SKM-1 treated with dmso at 0.1 percent for 144 hours (cell line): ENCODE results near the gene SMAD2.
"Not testable (repeated sequence)": the region's sequence is repeated elsewhere in the genome, so short reads cannot be mapped to it uniquely, and the experiment has no call there.

Experiments used
- DNase-seq: peaks from one replicate; lab custom pipeline; 2025; ENCODE audit not compliant: unreplicated experiment; lab: John Stamatoyannopoulos, UW

Gene SMAD2

DNA sequence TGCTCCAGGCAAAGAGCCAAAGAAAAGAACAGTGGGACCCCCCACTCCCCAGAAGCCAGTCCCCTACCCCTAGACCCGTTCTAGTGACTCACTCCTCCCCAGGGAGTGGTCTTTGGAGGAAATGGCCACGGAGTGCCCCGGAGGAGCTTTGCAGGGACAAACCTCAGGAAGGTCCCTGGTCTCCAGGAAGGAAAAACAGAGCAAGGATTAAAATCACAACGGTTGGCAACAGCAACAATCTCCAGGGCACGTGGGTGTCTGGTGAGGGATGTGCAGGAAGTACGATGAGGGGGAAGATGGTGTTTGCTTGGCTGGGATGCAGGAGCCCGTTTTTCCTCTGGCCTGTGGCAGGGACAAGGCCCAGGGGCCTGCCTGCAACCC, 135.0 kb downstream of the SMAD2 start:
- no peak for DNase-seq

DNA sequence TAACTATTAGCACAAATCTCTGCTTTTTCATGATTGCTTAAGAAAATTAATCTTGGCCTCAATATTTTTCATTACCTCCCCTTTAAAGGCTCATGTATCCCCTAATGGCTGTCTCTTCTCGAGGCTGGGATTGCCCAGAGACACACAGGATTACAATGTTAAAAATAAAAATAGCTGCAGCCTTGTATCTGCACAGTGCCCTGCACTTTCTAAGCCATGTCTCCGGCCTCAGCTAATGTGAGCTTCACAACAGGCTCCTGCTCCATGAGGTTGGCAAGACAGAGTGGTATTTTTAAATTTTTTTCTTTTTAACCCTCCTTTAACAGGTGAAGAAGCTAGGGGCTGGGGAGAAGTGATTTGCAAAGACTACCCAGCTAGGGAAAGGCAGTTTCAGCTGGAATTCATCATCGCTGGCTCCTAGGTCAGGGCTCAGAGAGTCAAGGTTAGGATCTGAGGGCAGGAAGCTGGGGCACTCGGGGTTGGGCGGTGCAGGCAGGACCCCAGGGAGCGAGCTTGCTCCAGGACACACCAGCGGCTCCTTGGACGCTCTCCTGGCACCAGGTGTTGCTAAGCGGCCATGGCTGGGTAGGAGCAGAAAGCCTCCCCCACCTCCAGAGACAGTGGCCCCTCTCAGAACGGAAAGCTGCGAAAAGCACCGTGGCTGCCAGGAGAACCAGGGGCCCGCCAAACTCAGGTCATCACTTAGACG, 135.6 kb downstream of the SMAD2 start:
- DNase-seq = no peak

DNA sequence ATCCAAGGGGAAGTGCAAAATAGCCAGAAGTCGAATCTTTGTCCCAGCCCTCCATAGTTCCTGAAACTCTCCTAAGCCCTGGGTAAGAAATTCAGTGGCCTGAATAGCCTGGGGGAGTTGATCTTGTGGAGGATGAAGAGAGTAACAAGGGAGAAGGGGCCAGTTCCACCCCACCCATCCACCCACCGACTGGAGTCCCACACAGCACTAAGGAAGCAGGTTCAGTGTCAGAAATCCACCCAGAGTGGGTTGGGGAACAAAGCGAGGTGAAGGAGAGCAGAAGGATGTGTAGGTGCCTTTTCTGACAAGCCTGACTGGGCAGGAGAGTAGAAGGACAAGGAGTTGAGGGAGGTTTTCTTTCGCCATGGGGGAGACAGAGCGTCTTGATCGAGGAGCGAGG, 136.8 kb downstream of the SMAD2 start:
- no peak for DNase-seq

DNA sequence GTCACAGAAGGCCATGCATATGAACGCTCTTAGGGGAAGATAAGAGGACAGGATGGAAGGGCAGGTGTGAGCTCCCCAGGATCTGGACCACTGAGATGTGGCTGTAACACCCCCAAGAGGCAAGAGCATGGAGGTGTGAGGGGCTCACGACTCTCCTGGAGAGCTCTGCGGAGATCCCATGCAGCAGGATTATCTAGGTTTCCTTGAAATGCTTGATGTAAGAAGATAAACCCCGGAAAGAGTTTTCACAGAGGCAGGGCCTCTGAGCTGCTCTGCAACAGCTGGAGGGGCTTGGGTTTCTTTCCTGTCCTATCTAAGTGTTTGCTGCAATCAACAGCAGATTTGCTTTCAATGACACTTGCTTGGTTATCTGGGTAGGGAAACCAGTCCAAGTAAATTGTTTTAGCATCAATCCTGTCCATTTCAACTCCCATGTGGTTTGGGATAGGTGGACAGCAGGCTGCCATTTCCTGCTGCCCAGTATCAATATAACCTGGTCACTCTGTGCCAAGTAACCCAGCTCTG, 138.9 kb downstream of the SMAD2 start:
- no peak for DNase-seq

DNA sequence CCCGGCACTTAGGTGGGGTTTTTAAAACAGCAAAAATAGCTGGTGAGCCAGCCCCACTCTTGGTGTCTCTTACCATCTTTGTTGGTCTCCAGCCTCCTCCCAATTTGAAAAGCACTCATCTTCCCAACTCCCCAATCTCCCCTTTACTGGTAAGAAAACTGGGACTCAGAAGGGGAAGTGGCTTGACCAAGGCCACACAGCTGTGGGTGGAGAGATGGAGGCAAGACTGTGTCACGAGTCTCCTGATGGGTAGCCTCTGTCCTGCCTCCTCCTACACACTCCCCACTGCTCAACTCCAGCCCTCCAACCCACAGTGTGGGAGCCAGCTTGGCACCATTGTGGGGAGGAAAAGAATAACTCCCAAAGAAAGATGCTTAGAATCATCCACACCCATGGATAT, 140.4 kb downstream of the SMAD2 start:
- no peak for DNase-seq

DNA sequence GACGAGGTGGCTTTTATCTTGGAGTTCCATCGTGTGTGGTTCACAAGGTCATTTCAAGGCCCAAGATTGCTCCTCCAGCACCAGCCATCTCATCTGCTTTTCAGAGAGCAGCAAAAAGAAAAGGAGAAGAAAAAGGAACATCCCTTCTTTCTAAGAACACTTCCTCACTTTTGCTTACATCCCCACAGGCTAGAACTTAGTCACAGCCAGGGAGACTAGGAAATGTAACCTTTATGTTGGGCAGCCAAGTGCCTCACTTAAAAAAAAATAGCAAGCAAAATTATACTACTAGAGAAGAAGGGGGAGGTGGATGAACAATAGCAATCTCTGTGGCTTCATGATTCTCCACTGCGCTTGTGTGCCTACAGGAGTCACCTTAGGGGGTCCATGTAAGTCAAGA, 141.8 kb downstream of the SMAD2 start:
- no peak for DNase-seq

DNA sequence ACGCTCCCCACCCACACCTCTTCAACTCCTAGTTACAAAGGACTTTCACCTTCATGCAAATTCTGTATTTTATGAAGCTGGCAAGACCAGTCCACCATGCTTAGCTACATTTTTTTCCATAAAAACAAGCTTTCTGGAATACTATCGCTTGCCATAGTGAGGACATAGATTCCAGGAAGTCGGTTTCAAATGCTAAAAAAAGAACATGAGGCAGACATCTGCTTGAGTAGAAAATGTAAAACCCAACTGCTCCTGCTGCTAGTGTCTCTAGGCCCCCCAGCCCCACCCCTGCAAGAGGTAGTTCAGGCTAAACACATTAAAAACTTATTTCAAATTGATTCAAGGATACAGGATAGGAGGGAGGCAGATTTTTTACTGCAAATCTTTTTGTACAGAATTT, 148.9 kb downstream of the SMAD2 start:
- DNase-seq = no peak

DNA sequence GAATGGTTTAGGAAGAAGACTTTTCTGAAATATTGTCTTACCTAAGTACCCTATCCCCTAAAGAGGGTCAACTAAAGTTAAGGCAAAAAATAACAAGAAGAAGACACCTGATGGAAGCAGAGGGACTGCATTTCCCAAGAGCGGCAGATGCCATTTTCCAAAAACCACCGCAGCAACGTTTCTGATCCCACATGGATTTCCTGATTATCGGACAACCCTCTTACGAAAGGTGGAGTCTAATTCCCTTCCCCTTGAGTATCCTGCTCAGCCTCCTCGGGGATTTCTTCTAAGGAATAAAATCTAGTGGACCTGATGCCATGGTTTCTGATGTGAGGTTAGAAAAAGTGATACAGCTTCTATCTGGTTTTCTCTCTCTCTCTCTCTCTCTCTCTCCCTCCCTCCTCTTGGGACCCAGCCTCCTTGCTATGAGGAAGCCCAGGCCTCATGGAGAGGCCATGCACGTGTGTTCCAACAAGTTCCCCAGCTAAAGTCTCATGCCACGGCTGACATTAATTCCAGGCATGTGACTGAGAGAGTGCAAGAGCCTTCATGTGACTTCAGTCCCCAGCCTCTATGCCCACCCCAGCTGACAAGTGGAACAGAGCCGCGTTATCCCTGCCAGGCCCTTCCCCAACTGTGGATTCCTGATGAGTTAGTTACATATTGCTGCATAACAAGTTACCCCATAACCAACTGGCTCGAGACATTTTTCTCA, 150.3 kb downstream of the SMAD2 start:
- no peak for DNase-seq

DNA sequence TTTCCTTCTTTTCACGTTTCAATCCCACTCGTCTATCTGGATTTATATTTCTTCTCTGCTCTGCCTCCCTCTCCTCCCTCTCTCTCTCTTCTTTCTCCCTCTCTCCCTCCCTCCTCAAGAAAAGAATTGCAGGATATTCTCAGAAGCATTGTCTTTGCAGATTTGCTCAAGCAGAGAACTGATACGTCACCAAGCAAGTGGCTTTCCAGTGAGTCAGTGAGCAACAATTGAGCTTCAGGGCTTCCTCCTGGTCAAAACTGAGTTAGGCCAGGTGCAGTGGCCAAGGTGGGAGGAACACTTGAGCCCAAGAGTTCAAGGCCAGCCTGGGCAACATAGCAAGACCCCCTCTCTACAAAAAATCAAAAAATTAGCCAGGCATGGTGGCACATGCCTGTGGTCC, 151.1 kb downstream of the SMAD2 start:
- no peak for DNase-seq

DNA sequence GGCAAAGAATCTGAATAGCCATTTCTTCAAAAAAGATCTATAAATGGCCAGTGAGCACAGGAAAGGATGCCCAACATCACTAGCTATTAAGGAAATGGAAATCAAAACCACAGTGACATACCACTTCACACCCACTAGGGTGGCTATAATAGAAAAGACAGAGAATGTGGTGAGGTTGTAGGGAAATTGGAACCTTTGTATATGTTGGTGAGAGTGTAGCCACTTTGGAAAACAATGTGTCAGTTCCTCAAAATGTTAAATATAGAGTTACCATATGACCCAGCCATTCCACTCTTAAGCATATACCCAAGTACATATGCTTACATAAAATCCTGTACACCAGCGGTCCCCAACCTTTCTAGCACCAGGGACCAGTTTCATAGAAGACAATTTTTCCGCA, 152.8 kb downstream of the SMAD2 start:
- DNase-seq = no peak

DNA sequence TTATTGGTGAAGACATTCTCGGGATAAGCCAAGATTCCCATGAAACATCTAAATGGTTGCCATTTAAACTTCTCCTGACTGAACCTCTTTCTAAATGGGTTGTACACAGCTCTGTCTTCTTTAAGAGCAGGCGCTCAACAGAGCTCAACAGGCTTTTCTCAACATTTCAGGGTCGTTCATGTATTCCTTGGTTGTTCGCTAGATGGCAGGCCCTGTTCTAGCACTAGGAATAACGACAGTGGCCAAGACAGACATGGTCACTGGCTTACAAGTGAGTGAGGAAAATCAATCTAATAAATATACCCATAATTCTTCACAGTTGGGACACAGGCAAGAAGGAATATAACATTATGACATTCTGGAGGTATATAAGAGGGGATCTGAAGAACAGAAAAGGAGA, 154.5 kb downstream of the SMAD2 start:
- DNase-seq = no peak

DNA sequence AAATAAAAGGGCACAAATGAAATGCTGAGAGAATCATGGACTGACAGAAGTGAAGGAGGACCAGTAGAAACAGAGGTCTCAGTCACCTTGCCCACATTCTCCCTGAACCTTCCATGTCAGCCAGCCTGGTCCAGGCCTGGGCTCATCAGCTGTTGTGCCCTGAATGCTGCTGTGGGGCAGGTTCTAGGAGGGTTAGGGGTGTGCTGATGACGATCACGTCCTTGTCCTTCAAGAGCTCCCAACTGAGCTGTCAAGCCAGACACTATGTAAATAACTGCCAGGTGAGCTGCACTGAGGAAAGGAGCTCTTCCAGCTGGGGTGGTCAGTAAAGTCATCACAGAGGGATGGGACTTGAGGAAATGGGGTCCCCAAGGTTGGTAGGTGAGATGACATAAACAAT, 156.5 kb downstream of the SMAD2 start:
- no peak for DNase-seq

DNA sequence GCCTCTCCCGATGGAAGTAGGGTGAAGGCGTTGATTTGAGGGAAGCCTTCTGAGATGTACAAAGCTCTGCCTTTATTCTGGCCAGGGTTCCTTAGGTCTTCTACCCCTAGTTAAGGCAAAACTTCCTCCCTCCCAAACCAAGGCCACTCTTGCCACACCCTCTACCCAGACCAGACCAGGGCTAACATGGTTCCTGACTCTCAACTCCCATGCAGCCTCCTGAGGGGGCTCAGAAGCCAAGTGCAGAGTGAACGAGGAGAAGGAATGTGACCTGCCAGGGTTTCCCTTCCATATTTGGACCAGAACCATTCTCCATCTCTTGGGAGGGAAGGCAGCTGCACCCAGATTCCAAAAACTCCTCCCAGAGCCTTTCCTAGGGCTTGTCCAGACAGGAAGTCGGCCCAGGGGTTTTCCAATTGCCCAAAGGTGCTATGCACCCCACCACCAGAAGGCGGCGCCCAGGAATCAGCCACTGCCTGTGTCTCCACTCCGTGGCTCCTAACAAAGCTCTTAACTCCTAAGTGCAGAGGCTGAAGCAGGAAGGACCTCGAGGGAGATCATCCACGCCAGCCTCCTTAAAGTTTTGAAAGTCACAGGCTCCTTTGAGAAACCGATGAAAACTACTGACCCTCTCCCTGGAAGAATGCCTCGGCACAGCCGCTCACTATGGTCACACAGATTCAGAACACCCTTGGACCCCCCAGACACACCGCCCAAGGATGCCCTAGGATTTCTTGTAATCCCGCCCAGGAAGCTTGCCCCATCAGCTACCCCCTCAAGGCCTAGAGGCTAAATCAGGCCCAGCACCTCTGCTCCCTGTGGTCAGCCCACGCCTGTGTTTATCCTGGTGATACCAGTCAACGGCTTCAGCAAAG, 157.8 kb downstream of the SMAD2 start:
- peak; percentile 46 for DNase-seq

DNA sequence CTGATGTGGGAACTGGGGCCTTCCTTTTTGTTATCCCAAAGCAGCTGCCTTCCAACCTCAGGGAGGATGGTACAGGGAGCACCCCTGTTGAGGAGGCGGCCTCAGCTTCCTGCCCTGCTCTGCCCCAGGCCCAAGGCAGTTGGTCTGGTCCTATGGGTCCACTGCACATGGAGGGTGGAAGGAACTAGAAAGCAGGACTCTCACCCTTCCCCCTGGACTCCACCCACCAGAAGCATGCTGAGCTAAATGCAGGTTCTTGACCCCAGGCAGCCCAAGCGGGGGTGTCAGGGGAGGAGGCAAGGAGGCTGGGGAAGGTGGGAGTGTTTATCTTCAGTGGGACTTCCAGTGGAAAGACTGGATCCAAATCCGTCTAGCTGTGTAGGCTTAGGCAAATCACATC, 158.5 kb downstream of the SMAD2 start:
- DNase-seq = no peak

DNA sequence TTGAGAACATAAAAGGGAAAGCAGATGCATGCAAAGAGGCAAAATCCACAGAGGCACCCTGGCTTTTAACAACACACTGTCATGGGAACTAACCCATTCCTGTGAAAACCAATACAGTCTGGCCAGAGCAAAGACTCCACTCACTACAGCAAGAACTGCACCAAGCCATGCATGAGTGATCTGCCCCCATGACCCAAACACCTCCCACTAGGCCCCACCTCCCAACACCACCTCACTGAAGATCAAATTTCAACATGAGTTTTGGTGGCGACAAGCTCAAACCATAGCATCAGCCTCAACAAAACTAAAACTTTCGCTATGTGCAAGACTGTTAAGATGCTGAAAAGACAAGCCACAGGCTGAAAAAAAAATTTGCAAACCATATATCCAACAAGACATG, 162.8 kb downstream of the SMAD2 start:
- no peak for DNase-seq

DNA sequence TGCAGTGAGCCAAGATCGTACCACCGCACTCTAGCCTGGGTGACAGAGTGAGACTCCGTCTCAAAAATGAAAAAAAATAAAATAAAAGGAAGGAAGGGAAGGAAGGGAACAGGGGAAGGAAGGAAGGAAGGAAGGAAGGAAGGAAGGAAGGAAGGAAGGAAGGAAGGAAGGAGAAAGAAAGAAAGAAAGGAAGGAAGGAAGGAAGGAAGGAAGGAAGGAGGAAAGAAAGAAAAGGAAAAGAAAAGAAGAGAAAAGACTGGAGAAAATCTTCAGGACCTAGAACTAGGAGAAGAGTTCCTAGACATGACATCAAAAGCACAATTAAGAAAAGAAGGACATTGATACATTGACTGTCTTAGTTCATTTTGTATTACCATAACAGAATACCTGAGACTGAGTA, 163.3 kb downstream of the SMAD2 start:
- DNase-seq = not testable (repeated sequence)
